T-helper 2 cell treated with Interferon-gamma antibody and Interleukin-4, amounts not matched to agents 5 μg/mL and 100 μg/mL, for 36 hours (primary cell): ENCODE results near the gene DISC1.
"Not testable (repeated sequence)": the region's sequence is repeated elsewhere in the genome, so short reads cannot be mapped to it uniquely, and the experiment has no call there.

Source experiments
- DNase-seq: peaks from one replicate; pipeline ENCODE4 v3.0.0; 2021; ENCODE audit warnings: low spot score
- H3K27ac Mint-ChIP-seq: one replicate; pipeline ENCODE4 v1.8.0; 2021; ENCODE audit warnings: mild to moderate bottlenecking, mixed read lengths
- H3K27me3 Mint-ChIP-seq: one replicate; pipeline ENCODE4 v1.8.0; 2021; ENCODE audit warnings: low read depth, mixed read lengths
- H3K36me3 Mint-ChIP-seq: one replicate; pipeline ENCODE4 v1.8.0; 2021; ENCODE audit warnings: low read depth, mixed read lengths
- H3K4me1 Mint-ChIP-seq: one replicate; pipeline ENCODE4 v1.8.0; 2021; ENCODE audit warnings: low read depth, mixed read lengths
- H3K4me3 Mint-ChIP-seq: one replicate; pipeline ENCODE4 v1.8.0; 2022; ENCODE audit warnings: mild to moderate bottlenecking, moderate library complexity, mixed read lengths
- H3K9me3 Mint-ChIP-seq: one replicate; pipeline ENCODE4 v1.8.0; 2021; ENCODE audit warnings: mixed read lengths

The DISC1 gene

DNA sequence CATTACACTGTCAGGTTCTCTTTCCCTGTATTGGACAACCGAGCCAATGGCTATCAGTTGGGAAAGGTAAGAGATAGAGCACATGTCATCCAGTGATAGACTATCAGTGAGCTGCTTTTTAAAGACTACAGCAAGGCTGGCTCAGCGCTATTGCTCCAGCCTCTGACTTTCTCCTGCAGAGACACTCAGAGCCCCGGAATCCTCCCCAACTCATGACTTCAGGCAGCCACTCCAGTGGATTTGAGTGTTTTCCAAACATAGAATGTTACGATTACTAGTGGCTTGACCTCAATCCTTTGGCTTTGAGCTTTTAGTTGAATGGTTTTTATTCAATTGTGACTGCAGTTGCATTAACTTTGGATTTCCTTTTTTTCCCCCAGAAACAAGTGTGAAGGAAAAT lies 331.9 kb downstream of the DISC1 start:
- no peak for DNase-seq
- Mint-ChIP-seq H3K27me3 (no peaks in the 10 kb centered on the region), H3K4me3 (no peak overlapping the region), H3K9me3 (no peaks in the 10 kb centered on the region), H3K4me1 (no peaks in the 10 kb centered on the region), H3K27ac (no peak overlapping the region), H3K36me3 (no peaks in the 10 kb centered on the region)

DNA sequence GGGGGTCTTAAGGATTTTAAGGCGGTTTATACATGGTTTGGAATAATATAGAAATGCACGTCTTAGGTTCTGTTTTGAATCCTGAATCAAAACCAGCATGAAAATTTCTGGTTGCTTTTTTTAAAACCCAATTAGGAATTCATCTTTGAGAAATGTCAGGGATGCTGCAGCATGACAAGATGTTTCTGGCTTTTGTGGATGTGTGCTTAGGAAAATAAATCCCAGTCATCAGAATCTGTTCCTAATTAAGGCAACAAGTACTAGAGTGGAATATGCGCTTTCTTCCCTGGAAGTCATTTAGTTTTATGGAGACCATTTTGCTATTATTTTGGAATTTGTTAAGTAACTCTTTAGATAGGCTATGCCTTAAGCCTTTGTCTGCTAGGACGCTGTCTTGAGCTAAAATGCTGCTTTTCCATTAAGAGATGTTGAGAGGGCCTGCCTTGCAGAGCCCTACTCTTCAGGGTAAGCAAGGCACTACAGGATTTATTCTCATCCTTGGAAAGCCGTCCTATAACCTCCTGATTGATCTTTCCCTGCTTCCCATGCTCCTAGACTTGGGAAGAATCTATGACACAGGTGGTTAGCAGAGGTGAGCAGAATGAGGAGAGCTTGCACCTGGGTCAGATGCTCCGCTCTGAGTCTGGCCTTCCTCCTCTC lies 332.8 kb downstream of the DISC1 start:
- Mint-ChIP-seq H3K4me3 (no peak overlapping the region), H3K27ac (no peak overlapping the region), H3K36me3 (no peaks in the 10 kb centered on the region), H3K4me1 (no peaks in the 10 kb centered on the region), H3K9me3 (no peaks in the 10 kb centered on the region), H3K27me3 (no peaks in the 10 kb centered on the region)
- no peak for DNase-seq

DNA sequence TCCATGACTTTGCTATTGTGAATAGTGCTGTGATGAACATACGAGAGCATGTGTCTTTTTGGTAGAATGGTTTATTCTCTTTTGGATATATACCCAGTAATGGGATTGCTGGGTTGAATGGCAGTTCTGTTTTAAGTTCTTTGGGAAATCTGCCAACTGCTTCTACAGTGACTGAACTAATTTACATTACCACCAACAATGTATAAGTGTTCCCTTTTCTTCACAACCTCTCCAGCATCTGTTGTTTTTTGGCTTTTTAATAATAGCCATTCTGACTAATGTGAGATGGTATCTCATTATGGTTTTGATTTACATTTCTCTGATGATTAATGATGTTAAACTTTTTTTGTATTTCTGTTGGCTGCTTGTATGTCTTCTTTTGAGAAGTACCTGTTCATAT lies 335.2 kb downstream of the DISC1 start:
- DNase-seq, H3K27ac Mint-ChIP-seq, H3K27me3 Mint-ChIP-seq: not testable (repeated sequence)

DNA sequence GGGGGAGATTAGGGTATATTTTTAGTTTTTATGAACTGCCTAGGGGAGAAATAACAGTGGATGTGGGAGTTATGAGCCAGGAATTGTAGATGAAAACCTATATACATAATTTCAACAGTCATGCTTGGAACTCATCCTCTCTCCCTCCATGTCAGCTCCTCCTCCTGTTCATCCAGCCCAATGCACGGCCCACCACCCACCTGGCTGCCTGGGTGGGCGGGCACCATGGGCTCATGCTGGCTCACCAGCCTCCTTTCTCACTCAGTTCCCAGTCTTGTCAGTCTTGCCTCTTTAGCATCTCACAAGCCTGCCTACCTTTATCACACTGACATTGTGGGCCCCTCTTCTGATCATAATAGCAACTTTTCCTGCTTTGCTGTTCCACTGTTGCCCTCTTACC lies 336.0 kb downstream of the DISC1 start:
- H3K4me1 Mint-ChIP-seq, result no peaks in the 10 kb centered on the region
- no peak overlapping the region for H3K4me3 Mint-ChIP-seq
- H3K36me3 Mint-ChIP-seq, result no peaks in the 10 kb centered on the region
- no peaks in the 10 kb centered on the region for H3K27me3 Mint-ChIP-seq
- H3K9me3 Mint-ChIP-seq, result no peaks in the 10 kb centered on the region
- DNase-seq, result no peak
- H3K27ac Mint-ChIP-seq, result no peak overlapping the region

More for the DNA sequence above, 335.2 kb downstream of the DISC1 start:
- H3K36me3 Mint-ChIP-seq, H3K4me3 Mint-ChIP-seq, H3K4me1 Mint-ChIP-seq, H3K9me3 Mint-ChIP-seq: not testable (repeated sequence)

DNA sequence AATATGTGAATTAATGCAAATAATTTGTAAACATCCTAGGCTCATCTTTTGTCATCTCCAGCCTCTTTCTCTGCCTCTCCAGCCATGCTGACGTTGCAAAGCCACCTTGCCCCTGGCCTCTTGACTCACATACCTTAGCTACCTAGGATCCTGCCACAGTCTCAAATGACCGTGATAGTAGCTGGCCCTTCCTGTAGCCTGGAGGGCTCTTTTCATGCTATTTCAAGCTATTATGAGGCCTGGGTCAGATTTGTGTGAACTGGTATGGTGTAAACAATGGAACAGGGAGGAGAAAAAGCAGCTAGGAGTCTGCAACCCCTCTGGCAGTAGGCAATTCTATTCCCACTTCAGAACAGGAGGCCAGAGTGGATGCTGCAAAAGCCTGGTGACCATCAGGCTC lies 337.7 kb downstream of the DISC1 start:
- no peak overlapping the region for H3K27ac Mint-ChIP-seq
- no peak overlapping the region for H3K4me3 Mint-ChIP-seq
- no peaks in the 10 kb centered on the region for H3K27me3 Mint-ChIP-seq
- no peaks in the 10 kb centered on the region for H3K36me3 Mint-ChIP-seq
- DNase-seq, result no peak
- H3K9me3 Mint-ChIP-seq, result no peaks in the 10 kb centered on the region
- H3K4me1 Mint-ChIP-seq, result no peaks in the 10 kb centered on the region

DNA sequence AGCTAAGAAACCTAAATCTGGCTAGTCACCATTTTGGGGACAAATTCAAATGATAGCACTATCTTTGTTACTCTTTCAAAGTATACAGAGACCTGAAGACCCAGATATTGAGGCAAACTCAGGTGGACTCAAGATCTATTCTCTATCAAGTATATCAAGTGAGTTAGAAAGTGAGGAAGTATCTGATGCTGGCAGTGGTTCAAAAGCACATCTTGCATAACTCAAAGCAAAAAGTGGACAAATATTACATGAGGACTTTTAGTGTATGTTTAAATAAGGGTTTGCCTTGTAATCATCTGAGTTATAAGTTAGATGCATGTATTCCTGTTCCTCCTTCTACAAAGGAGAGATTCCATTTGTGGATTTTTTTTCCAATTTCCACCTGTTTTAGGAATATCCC lies 338.4 kb downstream of the DISC1 start:
- no peak overlapping the region for H3K27ac Mint-ChIP-seq
- H3K4me1 Mint-ChIP-seq, result no peaks in the 10 kb centered on the region
- no peak overlapping the region for H3K4me3 Mint-ChIP-seq
- H3K36me3 Mint-ChIP-seq, result no peaks in the 10 kb centered on the region
- DNase-seq, result no peak
- H3K27me3 Mint-ChIP-seq, result no peaks in the 10 kb centered on the region
- H3K9me3 Mint-ChIP-seq, result no peaks in the 10 kb centered on the region

DNA sequence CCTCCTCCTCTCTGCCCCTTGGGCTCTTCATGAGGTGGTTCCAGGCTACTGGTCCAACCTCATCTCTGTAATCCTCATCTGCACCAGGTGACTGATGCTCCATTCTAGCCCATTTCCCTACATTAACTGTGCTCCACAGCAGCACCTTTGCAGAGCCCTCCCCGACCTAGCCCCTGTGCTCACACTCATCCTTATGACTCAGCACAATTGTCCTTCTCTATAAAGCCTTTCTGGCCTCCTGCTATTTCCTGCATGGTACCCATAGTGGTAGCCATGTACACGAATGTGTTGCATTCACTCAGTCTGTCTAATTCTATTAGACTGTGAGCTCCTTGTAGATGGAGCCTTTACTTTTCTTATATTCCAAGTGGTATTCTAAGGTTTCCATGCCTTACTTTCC lies 339.0 kb downstream of the DISC1 start:
- no peak for DNase-seq
- peaks cover 3% of the 10 kb centered on the region for H3K4me1 Mint-ChIP-seq
- peaks cover 6% of the 10 kb centered on the region for H3K9me3 Mint-ChIP-seq
- H3K27ac Mint-ChIP-seq, result no peak overlapping the region
- H3K27me3 Mint-ChIP-seq, result no peaks in the 10 kb centered on the region
- H3K36me3 Mint-ChIP-seq, result no peaks in the 10 kb centered on the region
- no peak overlapping the region for H3K4me3 Mint-ChIP-seq

DNA sequence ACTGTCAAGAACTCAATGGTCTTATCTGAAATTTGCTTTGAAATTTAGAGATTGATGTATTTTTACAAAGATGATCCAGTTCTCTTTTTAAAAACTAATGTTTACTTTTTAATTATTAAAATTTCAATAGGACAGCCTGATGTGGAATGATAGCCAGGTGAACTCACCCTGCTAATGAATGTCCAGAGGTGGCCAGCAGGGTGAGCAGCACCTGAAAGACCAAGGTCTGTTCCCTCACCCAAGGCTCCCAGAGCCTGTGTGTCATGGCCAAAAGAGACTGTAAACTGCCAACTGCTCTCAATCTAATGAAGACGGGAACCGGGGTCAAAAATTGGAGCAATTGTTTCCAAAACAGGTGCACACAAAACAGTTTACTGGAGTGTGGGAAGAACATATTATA lies 340.4 kb downstream of the DISC1 start:
- Mint-ChIP-seq H3K4me1 (peaks cover 13% of the 10 kb centered on the region), H3K27me3 (no peaks in the 10 kb centered on the region), H3K4me3 (no peak overlapping the region), H3K36me3 (no peaks in the 10 kb centered on the region), H3K9me3 (peaks cover 8% of the 10 kb centered on the region), H3K27ac (no peak overlapping the region)
- no peak for DNase-seq

DNA sequence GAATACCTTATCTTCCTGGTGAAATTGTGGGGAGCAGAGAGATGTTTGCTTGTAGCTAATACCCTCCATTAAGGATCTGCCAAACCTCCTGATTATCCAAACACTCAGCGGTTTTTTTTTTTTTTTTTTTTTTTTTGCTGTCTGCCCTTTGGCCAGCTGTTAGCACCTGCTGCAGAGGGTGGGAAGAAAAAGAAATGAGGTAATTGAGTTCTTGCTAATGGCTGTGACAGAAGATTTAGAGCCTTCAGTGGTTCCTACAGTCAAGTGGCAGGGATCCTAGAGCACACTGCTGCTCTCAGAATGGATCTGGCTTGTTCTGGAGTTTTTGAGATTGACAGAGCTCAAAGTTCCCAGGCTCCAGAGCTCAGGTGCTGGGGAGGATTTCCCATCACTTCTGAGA lies 342.5 kb downstream of the DISC1 start:
- Mint-ChIP-seq H3K27me3 (no peaks in the 10 kb centered on the region), H3K9me3 (peaks cover 8% of the 10 kb centered on the region), H3K4me3 (no peak overlapping the region), H3K27ac (no peak overlapping the region), H3K4me1 (peaks cover 23% of the 10 kb centered on the region), H3K36me3 (no peaks in the 10 kb centered on the region)
- DNase-seq, result no peak

DNA sequence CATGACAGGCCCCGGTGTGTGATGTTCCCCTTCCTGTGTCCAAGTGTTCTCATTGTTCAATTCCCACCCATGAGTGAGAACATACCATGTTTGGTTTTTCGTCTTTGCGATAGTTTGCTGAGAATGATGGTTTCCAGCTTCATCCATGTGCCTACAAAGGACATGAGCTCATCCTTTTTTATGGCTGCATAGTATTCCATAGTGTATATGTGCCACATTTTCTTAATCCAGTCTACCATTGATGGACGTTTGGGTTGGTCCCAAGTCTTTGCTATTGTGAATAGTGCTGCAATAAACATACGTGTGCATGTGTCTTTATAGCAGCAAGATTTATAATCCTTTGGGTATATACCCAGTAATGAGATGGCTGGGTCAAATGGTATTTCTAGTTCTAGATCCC lies 343.2 kb downstream of the DISC1 start:
- not testable (repeated sequence) for H3K4me3 Mint-ChIP-seq, H3K27me3 Mint-ChIP-seq, H3K27ac Mint-ChIP-seq, DNase-seq, H3K36me3 Mint-ChIP-seq, H3K9me3 Mint-ChIP-seq
- H3K4me1 Mint-ChIP-seq, result peaks cover 23% of the 10 kb centered on the region

DNA sequence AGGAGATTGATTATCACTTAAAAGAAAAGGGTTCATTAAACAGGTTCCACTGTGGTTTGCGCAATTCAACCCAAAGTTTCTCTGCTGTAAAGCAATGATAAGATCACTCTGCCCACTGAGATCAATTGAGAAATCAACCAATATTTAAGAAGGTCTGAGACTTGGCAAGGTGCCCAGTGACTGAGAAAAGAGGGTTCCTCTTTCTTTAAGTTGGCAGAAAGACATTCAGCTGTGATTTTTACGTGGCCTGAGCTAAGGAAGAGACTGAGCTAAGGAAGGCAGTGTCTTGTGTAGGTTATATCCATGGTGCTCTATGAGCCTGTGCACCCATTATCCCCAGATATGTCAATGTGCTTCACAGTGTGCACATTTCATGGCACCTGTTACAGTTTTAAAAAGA lies 344.1 kb downstream of the DISC1 start:
- Mint-ChIP-seq H3K4me3 (no peak overlapping the region), H3K4me1 (peaks cover 23% of the 10 kb centered on the region), H3K36me3 (no peaks in the 10 kb centered on the region), H3K27me3 (no peaks in the 10 kb centered on the region), H3K27ac (no peak overlapping the region), H3K9me3 (peaks cover 8% of the 10 kb centered on the region)
- DNase-seq, result no peak

DNA sequence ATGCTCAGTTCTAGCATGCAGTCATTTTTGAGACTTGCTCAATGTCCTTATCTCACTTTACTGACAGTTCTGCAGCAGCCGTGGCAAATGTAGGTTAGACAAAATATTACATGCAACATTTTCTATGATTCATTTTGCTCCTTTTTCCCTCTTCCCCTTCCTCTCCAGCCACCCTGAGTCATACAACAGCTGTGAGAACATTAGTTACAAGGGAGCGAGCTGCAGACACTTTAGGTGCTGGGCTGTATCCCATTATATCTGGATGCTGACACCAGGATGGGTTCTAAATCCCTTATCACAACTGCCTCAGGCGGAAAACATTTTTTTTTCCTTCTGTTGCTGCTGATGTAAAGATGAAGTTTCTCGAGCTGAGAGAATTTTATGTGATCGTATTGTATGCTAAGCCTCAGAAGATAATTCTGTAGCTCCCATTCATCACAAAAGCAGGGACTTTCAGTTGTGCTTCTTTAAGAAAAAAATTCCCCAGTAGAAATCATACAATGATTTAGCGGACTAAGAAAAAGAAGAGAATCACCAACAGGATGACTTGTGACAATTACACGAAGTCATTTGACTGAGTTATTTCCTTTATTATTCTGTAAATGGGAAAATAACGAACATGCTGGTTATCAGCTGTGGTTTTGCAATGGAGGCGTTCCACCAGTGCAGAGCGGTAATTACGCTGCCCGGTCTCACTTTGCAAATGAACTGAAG lies 345.0 kb downstream of the DISC1 start:
- no peaks in the 10 kb centered on the region for H3K27me3 Mint-ChIP-seq
- H3K9me3 Mint-ChIP-seq, result peaks cover 10% of the 10 kb centered on the region
- peaks cover 23% of the 10 kb centered on the region for H3K4me1 Mint-ChIP-seq
- DNase-seq, result peak; percentile 6
- no peaks in the 10 kb centered on the region for H3K36me3 Mint-ChIP-seq
- H3K4me3 Mint-ChIP-seq, result no peak overlapping the region
- H3K27ac Mint-ChIP-seq, result no peak overlapping the region

DNA sequence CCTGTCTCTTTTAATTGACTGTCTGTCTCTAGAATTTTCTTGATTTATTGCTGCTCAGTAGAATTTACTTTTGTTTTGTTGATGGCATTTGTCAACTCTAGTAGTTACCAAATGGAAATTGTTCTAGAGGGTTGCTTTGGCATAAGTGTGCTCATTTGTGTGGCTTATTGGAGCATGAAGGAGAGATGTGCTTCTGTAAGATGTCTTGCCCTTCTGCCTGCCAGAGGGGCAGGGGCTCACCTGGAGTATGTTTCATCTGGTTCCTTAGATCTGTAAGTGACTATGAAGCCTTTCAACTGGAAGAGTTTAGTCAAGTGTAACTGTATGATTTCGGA lies 345.5 kb downstream of the DISC1 start:
- no peaks in the 10 kb centered on the region for H3K27me3 Mint-ChIP-seq
- H3K4me1 Mint-ChIP-seq, result peaks cover 23% of the 10 kb centered on the region
- peaks cover 13% of the 10 kb centered on the region for H3K9me3 Mint-ChIP-seq
- H3K36me3 Mint-ChIP-seq, result no peaks in the 10 kb centered on the region
- no peak for DNase-seq
- H3K27ac Mint-ChIP-seq, result no peak overlapping the region
- no peak overlapping the region for H3K4me3 Mint-ChIP-seq

DNA sequence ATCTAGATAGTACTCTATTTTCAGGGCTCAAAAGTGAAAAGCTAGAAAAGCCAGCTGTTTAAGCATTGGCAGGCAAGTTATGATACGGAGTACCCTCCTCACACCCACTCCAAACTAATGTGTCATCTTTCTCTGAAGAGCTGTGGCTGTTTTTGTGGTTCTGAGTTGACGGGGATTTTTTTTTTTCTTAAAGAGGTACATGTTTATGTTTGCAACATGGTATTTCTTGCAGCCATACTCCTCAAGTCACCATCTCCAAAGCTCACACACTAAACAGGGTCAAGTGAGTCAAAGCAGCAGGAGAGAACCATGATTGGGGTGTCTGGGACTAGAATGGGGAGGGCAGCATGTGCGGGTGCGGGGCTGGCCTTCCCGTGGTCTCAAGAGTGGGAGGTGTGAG lies 347.2 kb downstream of the DISC1 start:
- Mint-ChIP-seq H3K4me1 (peaks cover 23% of the 10 kb centered on the region), H3K27me3 (peaks cover 4% of the 10 kb centered on the region), H3K27ac (no peak overlapping the region), H3K4me3 (no peak overlapping the region), H3K9me3 (peaks cover 18% of the 10 kb centered on the region), H3K36me3 (no peaks in the 10 kb centered on the region)
- DNase-seq, result peak; percentile 40

DNA sequence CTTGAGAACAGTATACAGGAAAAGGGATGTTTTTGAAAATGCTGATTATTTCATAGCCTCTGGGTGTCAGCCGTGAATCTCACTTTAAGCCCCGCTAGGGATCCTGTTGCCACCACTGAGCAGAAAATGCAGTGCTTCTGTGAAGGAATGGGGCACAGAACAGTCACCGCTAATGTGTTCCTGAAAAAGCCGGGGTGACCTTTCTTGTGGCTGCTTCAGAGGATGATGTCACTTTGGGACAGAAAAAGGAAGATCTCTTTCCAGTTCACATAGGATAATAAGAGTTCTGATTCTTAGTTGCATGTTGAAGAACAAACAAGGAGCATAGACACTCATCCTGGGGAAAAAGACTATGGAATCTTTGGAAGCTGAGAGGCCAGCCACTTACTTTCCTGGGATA lies 349.6 kb downstream of the DISC1 start:
- H3K4me3 Mint-ChIP-seq, result no peak overlapping the region
- H3K4me1 Mint-ChIP-seq, result peaks cover 15% of the 10 kb centered on the region
- H3K27ac Mint-ChIP-seq, result no peak overlapping the region
- peaks cover 10% of the 10 kb centered on the region for H3K9me3 Mint-ChIP-seq
- DNase-seq, result no peak
- H3K27me3 Mint-ChIP-seq, result peaks cover 5% of the 10 kb centered on the region
- no peaks in the 10 kb centered on the region for H3K36me3 Mint-ChIP-seq
